Mononuclear cell (primary cell): ENCODE results near the gene CEP295NL. TPM values are rescaled to one million over a fixed set of nuclear protein-coding genes. Genes with fewer than 3 reads are reported as not detected.
"Not testable (repeated sequence)": the region's sequence is repeated elsewhere in the genome, so short reads cannot be mapped to it uniquely, and the experiment has no call there.

Experiments used
- H3K27me3 ChIP-seq: 2 replicates; pipeline ENCODE4 v1.6.0; 2011; ENCODE audit warnings: low read length, control low read depth; ENCODE audit not compliant: insufficient read depth
- H3K4me1 ChIP-seq: 2 replicates; pipeline ENCODE4 v1.5.1; 2011; ENCODE audit warnings: mild to moderate bottlenecking, low read length, control low read depth; ENCODE audit not compliant: insufficient read depth
- H3K4me3 ChIP-seq: 2 replicates; pipeline ENCODE4 v1.5.1; 2011; ENCODE audit warnings: mild to moderate bottlenecking, low read length, moderate library complexity
- H3K9me3 ChIP-seq: 2 replicates; pipeline ENCODE4 v1.5.1; 2011; ENCODE audit warnings: low read depth, mild to moderate bottlenecking, control low read depth, low read length
- total RNA-seq: library from RNA; depleted of rRNA; stranded (reverse); fragments of >200 nt; gene quantifications from one replicate; pipeline ENCODE4 v1.2.3, GENCODE V29; 2012

The CEP295NL gene
- total RNA-seq, 1 donor, result 5.9 TPM

- H3K9me3 ChIP-seq, result no peaks in the 10 kb centered on the region
- H3K27me3 ChIP-seq, result no peaks in the 10 kb centered on the region
- H3K4me3 ChIP-seq, result no peak overlapping the region
- peaks cover 86% of the 10 kb centered on the region for H3K4me1 ChIP-seq
These were observed 17.5 kb upstream of the CEP295NL start for GRCh38 chr17:78920528-78920927.

GRCh38 chr17:78919861-78920450, 17.0 kb upstream of the CEP295NL start:
- Histone ChIP-seq H3K27me3 (no peaks in the 10 kb centered on the region), H3K4me1 (peaks cover 92% of the 10 kb centered on the region), H3K9me3 (no peaks in the 10 kb centered on the region), H3K4me3 (no peak overlapping the region)

- H3K4me1 ChIP-seq, result peaks cover 98% of the 10 kb centered on the region
- H3K4me3 ChIP-seq, result no peak overlapping the region
- H3K27me3 ChIP-seq, result no peaks in the 10 kb centered on the region
- no peaks in the 10 kb centered on the region for H3K9me3 ChIP-seq
These were observed 16.0 kb upstream of the CEP295NL start for GRCh38 chr17:78918979-78919378.

GRCh38 chr17:78917451-78918275, 14.7 kb upstream of the CEP295NL start:
- Histone ChIP-seq H3K27me3 (no peaks in the 10 kb centered on the region), H3K4me3 (no peak overlapping the region), H3K4me1 (peaks cover 99% of the 10 kb centered on the region), H3K9me3 (no peaks in the 10 kb centered on the region)

- H3K27me3 ChIP-seq, result no peaks in the 10 kb centered on the region
- peak overlapping the region; percentile 29 for H3K4me3 ChIP-seq
- no peaks in the 10 kb centered on the region for H3K9me3 ChIP-seq
- H3K4me1 ChIP-seq, result peaks cover 99% of the 10 kb centered on the region
These were observed 13.1 kb upstream of the CEP295NL start for GRCh38 chr17:78915872-78916632.

- Histone ChIP-seq H3K4me1 (peaks cover 80% of the 10 kb centered on the region), H3K9me3 (no peaks in the 10 kb centered on the region), H3K27me3 (no peaks in the 10 kb centered on the region), H3K4me3 (no peak overlapping the region)
These were observed 10.1 kb upstream of the CEP295NL start for GRCh38 chr17:78913115-78913514.

GRCh38 chr17:78912082-78912481, 9.1 kb upstream of the CEP295NL start:
- Histone ChIP-seq H3K4me1 (peaks cover 70% of the 10 kb centered on the region), H3K9me3 (no peaks in the 10 kb centered on the region), H3K4me3 (no peak overlapping the region), H3K27me3 (no peaks in the 10 kb centered on the region)

- peaks cover 64% of the 10 kb centered on the region for H3K4me1 ChIP-seq
- H3K4me3 ChIP-seq, H3K27me3 ChIP-seq, H3K9me3 ChIP-seq: not testable (repeated sequence)
These were observed 8.5 kb upstream of the CEP295NL start for GRCh38 chr17:78911543-78911942.

GRCh38 chr17:78910497-78911284, 7.7 kb upstream of the CEP295NL start:
- no peaks in the 10 kb centered on the region for H3K27me3 ChIP-seq
- H3K4me1 ChIP-seq, result peaks cover 56% of the 10 kb centered on the region
- H3K9me3 ChIP-seq, result no peaks in the 10 kb centered on the region
- no peak overlapping the region for H3K4me3 ChIP-seq

- no peaks in the 10 kb centered on the region for H3K9me3 ChIP-seq
- H3K27me3 ChIP-seq, result no peaks in the 10 kb centered on the region
- no peak overlapping the region for H3K4me3 ChIP-seq
- H3K4me1 ChIP-seq, result peaks cover 33% of the 10 kb centered on the region
These were observed 5.4 kb upstream of the CEP295NL start for GRCh38 chr17:78908426-78908825.

GRCh38 chr17:78905541-78905940, 2.5 kb upstream of the CEP295NL start:
- no peak overlapping the region for H3K4me3 ChIP-seq
- H3K9me3 ChIP-seq, result no peaks in the 10 kb centered on the region
- H3K4me1 ChIP-seq, result peaks cover 4% of the 10 kb centered on the region
- no peaks in the 10 kb centered on the region for H3K27me3 ChIP-seq

GRCh38 chr17:78905116-78905515, 2.1 kb upstream of the CEP295NL start:
- no peaks in the 10 kb centered on the region for H3K4me1 ChIP-seq
- no peaks in the 10 kb centered on the region for H3K27me3 ChIP-seq
- no peak overlapping the region for H3K4me3 ChIP-seq
- H3K9me3 ChIP-seq, result no peaks in the 10 kb centered on the region

- Histone ChIP-seq H3K9me3 (no peaks in the 10 kb centered on the region), H3K4me1 (no peaks in the 10 kb centered on the region), H3K27me3 (no peaks in the 10 kb centered on the region), H3K4me3 (no peak overlapping the region)
These were observed 1.4 kb upstream of the CEP295NL start for GRCh38 chr17:78904371-78904770.

GRCh38 chr17:78902231-78902630, 770 bp downstream of the CEP295NL start:
- H3K9me3 ChIP-seq, H3K4me3 ChIP-seq, H3K27me3 ChIP-seq, H3K4me1 ChIP-seq: not testable (repeated sequence)

- H3K9me3 ChIP-seq, result no peaks in the 10 kb centered on the region
- H3K4me1 ChIP-seq, result no peaks in the 10 kb centered on the region
- H3K4me3 ChIP-seq, result no peak overlapping the region
- H3K27me3 ChIP-seq, result no peaks in the 10 kb centered on the region
These were observed 1.2 kb downstream of the CEP295NL start for GRCh38 chr17:78901806-78902205.
